ENCODE results near the gene NAMPT.

The NAMPT gene

DNA sequence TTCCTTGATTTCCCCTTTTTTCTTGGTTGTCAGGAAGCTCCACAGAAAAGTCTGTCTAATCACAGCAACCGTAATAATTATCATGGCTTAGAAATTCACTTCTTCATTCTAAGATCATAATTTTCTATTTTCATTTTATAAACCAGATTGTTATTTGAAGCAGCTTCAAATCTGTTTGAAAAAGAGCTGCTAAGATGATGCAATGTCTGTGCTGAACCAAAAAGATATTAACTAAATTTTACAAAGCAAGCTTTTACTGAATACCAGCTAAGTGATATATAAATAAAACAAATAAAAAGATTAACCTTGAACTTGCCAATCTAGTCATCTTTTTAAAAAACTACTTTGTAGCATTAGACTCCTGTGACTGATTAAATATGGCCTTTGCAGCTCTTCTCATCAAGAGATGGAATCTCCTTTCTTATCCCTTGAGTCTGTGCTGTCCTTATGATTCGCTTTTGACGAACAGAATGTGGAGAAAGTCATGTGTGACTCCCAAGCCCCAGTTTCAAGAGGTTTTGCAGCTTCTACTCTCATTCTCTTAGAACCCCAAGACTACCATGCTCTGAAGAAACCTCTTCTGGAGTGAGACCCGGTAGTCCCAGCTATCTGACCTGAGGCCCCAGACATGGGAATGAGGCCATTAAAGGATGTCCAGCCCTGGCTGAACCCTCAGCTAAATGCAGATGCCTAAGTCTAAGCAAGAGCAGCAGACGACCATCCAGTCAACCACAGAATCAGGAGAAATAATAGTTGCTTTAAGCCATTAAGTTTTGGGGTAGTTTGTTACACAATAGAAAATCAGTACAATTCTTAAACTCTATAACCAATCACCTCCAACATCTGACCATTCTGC is 14.4 kb downstream of the NAMPT start:
- no peak for DNase-seq

DNA sequence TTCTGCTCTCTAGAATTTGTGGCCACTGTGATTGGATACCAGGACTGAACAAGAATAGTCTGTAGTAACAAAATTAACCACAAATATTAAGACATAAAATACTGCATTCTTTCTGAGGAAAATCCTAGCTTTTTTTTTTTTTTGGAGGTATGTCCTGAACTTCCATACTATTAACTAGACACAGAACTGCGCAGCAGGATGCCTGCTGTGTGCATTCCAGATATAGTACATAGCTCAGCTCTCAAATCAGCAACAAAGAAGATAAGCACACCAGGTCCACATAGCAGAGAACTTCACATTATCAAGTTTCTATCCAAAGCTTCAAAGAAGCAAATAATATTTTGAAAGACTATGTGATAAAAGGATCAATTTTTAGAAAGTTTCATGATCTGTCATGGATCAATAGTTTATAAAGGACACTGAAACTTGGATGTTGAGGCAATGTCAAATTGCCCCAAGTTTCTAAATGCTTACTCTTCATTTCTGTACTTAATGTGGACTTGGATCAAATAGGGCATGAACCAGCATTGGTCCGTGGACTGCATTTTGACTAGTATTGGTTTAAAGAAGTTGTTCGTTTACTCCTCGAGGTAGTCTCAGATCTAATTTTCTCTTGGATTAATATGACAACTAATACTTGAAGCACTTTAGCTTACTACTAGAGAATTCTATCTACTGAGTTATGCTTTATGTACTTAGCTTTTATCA is 15.4 kb downstream of the NAMPT start:
- DNase-seq = no peak

DNA sequence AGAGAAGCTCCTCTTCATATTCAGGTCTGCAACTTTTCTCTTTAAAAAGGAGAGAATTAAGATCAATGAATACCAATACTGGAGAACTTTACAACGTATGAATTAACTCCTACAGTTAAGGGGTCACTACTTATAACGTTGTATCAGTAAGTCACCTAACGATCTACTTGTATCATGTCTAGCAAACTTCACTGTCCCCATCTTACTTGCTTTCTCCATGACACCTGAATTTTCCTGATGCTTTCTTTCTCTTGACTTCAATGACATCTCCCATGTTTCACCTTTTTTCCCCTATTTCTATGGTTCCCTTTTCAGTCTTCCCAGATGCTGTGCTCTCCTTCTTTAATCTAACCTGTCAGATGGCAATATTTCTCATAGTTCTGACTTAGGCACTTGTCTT is 19.6 kb downstream of the NAMPT start:
- no peak for DNase-seq

DNA sequence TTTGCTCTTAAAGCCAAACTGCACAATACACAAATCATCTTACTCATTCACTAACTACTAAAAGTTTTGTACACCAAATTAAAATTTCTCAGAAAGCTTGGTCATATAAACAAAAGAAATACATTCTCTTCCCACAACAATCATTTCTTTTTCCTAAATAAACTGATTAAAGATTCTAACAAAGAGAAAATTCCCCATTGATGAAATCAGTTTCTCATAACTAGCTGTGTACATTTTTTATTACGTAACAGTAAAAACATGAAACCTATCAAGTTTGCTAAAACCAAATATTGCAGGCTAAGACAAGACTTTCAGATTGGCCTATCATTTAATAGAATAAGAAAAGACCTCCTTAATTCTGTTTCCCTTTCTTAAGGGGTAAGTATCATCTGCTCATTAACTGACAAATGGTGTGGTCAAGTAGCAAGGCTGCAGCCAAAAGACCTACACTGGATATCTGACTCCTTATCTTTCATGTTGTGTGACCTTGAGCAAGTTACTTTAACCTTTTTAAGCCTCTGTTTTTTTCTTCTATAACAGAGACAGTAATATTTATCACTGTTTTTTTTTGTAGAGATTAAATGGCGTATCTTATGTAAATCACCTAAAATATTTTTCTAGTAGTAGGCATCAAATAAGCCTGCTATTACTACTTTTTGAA is 22.4 kb downstream of the NAMPT start:
- no peak for DNase-seq

DNA sequence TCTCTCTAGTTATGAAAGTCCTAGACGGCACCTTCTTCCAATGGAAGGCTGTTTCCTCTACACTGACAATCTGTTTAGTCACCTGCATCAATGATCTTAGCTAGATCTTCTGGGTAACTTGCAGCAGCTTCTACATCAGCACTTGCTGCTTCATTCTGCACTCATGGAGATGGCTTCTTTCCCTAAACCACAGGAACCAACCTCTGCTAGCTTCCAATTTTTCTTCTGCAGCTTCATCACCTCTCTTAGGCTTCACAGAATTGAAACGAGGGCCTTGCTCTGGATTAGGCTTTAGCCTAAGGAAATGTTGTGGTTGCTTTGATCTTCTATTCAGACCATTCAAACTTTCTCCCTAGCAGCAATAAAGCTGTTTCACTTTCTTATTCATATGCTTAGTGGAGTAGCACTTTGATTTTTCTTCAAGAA is 24.6 kb downstream of the NAMPT start:
- no peak for DNase-seq

DNA sequence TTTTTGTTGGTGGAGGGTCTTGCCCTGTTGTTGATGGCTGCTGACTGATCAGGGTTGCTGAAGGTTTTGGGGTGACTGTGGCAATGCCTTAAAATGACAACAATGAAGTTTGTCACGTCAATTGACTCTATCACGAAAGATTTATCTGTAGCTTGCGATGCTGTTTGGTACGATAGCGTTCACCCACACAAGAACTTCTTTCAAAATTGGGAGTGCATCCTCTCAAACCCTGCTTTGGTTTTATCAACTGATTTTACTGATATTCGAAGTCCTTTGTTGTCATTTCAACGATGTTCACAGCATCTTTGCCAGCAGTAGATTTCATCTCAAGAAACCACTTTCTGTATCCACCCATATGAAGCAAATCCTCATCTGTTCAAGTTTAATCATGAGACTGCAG is 26.0 kb downstream of the NAMPT start:
- DNase-seq = no peak

DNA sequence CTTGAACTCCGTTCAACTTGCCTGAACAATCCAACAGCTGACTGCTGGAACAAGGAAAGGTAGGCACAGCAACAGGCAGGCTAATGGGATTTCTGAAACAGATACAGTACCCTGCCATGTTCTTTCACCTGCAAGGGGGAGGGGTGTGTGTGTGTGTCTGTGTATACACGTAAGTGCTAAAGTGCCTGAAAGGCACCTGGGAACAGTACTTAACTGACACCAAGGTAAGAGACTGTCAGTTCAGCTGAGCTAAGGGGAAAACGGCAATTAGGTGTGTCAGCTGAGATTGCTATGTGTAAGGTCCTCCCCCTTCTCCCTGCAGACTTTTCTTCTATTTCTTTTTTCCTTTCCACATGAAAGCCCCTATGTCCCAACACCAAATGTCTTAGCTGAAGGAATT is 27.0 kb downstream of the NAMPT start:
- no peak for DNase-seq

DNA sequence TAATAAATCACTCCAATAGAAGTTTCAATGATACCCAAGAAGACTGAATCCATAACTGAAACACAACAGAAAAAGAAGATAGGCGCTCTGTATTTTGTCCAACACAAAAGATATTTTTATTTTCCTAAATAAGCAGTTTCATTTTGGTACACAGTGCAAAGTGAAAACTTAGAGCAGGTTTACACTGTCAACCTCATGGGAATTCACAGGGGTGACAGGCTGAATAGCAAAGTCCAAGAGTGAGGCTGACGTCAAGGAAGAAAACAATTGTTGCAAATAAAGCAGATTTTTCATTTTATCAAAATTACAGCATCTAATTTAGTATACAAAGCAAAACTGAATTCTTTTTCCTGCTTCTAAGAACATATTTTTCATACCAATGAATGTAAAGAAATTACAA is 28.6 kb downstream of the NAMPT start:
- no peak for DNase-seq

DNA sequence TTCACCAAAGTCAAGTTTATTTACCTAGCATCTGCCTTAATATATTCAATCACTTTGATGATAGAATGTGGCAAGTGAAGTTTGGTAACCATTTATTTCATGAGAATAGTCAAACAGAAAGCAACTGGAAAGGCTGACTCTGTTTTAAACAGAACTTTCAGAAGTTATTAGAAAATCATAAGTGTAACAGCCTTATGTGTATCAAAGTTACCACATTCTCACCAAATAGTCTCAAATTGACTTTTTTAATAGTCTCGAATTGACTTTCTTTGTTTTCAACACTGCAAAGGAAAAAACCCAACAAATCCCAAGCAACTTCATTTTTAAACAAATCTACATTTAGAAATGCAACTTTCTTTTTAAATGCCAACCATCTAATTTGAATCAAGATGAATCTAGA is 29.5 kb downstream of the NAMPT start:
- no peak for DNase-seq

DNA sequence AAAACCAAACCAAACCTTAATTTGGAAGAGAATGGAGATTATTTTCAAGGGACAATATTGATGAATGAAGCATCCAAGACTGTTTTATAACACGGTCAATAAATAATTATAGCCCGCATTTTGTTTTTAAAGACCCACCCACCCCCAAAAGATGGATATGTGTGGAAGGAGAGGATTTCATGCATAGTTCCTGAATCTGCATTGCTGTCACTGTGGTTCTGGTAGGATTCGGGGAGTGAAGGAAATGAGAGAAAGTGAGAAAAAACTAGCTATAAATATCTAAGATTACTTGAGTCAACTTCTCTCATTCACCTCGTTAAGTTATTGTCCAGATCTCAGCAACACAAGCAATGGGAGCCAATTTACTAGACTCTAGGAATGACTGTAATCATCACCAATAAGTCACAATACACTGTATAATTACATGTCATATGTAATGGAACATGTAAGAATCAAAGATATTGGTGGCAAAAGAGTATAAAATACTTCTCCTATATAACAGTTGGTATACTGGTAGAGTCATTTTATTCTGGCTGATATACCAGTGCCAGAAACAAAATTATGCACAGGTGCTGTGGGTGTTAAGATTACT is 30.2 kb downstream of the NAMPT start:
- no peak for DNase-seq

DNA sequence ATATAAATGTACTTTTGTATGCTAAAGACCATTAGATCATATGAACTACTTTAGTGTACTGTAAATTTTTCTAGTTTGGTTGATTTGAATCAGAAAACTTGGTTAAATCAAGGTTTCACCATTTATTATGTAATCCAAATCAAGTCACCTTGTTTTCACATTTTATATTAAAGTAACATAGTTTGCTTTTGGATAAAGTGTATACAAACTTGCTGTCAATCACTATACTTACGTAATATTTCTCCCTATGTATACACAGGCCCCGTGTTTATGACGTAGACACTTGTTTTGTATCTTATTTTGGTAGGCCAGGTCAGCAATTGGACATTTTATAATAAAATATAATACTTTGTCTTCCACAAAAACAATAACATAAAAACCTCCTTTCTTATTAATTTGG is 32.2 kb downstream of the NAMPT start:
- DNase-seq = no peak

DNA sequence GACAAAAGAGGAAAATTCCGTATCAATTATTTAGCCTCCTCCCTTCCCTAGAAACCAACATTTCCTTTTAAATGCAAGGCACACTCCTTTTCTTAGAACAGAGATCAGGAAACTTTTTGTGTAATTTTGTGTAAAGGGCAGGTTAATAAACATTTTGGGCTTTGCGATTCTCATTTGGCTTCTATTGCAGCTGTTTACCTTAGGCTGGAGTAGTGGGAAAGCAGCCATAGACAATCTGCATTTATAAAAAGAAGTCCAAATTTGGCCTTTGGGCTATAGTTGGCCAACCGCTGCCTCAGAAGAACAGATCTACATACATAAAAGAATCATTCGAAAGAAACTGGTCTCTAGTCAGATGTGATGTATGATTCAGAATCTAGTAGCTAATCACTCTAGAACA is 35.3 kb downstream of the NAMPT start:
- no peak for DNase-seq

DNA sequence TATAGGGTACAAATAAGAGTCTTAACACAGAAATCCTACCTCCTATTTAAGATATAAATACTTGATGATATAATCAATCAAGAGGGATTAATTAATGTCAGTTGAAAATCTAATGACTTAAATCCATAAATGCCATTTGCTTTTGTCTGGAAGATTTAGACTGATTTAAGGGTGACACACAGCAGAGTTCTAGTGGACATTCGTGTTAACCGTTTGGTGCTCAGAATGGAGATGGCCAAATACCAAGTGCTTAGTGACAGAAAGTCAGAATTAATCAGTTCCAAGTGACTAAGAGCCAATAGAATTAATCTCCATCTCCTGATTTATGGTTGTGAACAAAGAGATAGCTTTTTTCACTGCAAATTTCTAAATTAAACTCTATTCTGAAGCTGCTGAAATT is 36.2 kb downstream of the NAMPT start:
- no peak for DNase-seq

DNA sequence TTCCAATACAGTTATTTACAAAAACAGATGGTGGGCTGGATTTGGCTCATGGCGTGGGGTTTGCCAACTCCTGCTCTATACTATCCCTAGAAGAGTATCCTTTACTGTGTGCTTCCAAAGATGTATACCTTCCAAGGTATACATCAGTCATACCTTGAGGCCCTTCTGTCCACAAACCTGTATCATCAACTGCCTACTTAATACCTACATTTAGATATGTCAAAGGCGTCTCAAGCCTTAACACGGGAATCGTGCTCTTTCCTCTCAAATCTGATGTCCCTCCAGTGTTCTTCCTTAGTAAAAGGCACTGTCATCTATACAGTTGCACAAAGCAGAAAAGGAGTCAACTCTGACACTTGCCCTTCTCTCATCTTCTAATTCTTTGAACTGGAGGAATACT is 36.9 kb downstream of the NAMPT start:
- no peak for DNase-seq

DNA sequence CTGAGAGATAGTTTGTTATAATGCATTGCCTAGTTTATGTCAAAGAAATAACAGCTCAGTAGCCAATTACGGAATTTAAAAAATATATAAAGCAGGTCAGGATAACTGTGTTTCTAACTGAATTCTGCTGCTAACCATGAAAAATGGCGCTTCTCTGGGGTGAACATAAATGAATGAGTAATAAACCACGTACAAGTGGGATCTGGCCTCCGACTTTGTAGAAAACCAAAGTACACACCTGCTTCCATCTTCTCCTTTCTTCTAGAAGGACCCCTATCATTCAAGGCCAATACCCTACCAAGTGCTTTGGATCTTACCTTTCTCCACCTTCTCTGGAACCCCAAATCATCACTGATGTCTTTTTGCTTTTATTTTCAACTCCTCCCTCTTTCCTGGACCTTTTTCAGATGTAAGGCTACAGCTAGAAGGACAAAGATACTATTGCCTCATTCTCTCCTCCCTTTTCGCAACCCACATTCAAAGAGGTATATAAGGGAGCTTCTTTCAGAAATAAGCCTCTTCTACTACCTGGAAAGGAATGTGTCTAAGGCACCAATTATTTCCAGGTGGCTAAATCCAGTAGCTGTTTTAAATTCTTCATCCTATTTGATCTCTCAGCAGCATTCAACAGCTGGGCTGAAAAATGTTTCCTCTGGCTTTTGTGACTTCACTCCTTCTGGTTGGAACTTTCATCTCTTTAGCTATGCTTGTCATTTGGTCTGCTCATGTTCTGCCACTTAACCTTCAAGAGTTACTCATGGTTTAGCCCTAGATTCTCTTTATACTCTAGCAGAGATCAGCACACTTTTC is 37.7 kb downstream of the NAMPT start:
- DNase-seq = no peak

DNA sequence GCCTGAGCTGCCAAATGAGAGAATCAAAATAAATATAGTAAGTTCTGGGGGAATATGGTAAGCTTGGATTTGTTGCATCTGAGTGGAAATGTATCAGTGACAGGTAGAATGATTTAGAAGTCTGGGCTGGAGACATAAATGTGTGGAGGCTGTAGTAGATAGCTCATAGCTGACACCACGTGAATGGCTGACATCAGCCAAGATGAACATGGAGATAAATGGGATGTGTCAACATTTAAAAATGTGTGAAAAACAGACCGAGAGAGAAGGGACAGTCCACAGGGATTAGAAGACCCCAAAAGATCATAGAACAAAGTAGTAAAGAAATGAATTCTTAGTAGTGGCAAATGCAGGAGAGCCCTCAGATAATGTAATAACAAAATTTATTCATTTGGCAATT is 40.9 kb downstream of the NAMPT start:
- no peak for DNase-seq

DNA sequence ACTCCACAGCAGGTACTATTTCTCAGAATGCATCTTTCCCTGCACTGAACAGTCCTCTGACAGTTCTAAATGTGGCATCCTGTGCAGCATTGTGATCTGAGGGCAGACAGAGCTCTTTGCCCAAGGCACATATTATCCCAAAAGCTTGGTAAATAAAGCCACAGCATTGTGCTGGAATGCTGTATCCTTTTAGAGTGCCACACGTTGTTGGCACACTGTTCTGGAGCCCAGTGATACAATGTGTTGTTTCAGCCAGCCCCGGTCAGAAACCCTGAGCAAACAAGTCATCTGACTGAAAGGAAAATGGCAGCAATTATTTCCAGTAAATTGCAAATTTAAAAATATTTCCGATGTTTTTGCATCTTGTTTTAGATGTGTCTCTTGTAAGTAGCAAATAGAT is 45.4 kb downstream of the NAMPT start:
- DNase-seq = no peak

DNA sequence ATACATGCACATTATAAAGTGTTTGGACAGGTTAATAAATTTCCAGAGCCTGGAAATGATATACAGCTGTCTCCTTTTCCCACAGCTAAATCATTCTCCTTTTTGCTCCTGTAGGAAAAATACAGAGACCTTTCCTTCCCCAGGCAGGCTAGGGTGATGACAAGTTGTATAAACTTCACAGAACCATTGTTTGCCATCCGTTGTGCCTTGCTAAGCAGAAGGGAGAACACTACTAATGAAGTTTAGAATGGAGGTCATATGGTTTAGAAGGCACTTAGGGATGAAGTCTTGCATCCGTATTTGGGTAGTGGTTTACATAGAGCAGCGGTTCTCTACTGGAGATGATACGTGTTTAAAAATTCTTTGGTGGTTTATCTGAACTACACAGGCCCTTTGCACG is 46.0 kb downstream of the NAMPT start:
- DNase-seq = no peak

DNA sequence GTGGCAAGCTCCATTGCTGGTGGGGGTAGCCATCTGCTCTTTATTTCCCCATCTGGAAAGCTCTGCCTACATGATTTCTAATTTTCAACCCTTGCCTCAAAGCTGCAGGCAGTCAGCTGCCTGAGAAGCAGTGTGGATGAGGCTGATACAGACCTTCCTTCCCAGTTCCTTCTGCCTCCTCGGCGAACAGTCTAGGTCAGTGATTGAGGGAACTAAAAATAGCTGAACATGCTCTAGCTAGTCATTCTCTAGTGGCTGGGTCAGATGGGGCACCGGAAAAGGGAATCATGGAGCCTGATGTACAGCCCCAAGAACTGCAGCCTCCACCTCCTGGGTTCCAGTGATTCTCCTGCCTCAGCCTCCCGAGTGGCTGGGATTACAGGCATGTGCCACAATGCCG is 48.7 kb downstream of the NAMPT start:
- no peak for DNase-seq

DNA sequence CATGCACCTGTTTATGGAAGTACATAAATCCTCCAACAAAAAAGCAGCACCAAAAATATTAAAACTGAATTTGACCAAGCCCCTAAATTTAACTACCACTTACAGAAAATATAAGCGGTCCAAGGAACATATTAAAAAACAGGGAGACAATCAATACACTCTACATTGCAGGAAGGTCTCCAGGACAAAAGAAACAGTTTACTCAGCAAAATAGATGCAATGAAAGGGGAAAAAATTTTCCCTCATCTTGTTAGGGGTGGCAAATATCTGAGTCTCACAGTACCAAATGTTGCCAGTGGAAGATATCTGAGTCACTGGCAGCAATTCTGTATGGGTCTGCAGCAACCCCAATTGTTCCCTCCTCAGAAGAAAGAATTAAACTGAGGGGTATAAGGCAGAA is 50.4 kb downstream of the NAMPT start:
- no peak for DNase-seq

DNA sequence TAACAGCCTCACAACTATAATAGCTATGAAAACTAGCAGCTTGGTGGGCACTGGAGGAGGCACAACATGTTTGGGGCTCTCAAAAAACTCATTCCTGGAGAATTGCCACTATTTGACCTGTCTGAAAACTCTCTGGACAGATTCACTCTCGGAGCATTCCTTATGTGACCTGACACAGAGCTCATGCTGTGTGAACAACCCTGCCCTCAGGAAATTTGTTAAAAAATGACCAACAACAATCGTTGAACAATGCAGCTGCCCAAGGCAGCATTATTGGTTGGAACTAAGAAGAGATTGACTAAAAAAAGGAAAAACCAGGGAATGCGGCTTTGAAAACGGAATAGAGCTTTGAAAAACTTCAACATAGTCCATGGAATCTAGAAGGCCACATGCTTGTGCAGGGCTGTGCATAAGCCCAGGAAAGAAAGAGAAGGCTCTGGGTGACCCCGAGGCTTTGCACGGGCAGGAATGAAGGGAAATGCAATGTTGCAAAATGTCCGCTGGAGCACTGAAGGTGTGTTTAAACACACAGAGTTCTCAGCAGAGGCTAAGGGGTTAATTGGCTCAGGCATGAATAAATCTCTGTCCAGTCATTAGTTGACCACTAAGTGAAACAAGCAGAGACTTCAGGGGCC is 52.8 kb downstream of the NAMPT start:
- no peak for DNase-seq

DNA sequence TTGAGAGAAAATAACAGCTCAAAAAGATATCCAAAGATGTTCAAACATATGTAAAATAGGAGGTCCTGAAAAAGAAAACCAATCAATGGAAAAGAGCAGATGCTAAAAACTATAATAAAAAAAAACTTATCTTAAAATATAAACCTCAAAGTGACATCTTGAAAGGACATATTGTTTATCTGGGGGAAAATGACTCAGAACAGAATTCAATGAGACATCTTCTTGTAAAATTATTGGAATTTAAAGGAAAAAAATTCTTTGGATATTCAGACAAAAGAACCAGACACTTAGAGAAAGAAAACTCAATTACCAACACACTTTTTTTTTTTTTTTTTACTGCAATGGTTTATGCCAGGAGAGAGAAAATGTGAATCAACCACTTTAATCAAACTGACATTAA is 58.9 kb downstream of the NAMPT start:
- DNase-seq = no peak
